GM19452 (cell line): ENCODE results near the gene MIER2.

ENCODE experiments used
- ATAC-seq: cut with Tn5 transposase; IDR thresholded peaks from one replicate; pipeline ENCODE4 v1.9.1; 2021; ENCODE audit not compliant: unreplicated experiment

Gene MIER2

GRCh38 chr19:309206-309565 is 35.4 kb downstream of the MIER2 start:
- ATAC-seq, result no peak

DNA sequence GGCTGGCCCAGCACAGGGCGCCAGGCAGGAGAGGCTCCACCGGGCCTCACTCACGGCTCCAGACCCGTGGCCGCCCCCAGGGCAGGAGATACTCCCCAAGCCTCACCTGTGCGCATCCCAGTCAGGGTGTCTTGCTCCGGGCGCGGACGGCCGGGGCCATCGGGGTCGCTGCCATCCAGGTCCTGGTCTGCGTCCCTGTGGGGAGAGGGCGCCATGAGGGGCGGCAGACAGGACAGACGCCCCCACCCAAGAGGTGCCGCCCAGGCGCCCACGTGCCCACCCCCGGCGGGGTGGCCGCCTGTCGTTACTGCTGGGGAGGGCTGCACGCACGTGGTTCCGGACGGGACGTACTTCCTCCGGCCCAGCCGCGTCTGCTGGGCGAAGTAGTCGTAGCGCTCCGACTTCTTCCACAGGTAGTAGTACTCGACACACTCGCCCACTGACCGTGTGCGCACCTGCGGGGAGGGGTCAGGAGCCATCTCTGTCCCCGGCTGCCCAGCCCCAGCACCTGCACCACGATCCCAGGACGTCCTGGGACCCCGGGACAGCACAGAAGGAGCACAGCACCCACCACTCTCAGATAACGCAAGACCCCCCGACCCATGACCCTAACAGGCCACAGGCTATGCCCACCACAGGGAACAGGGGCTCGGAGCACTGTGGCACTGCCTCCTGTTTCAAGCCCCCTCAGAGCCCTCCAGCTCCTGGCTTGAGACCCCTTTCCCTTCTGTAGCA is 36.0 kb downstream of the MIER2 start:
- no peak for ATAC-seq

- ATAC-seq, result no peak
Measured at GRCh38 chr19:307793-308420, 36.7 kb downstream of the MIER2 start.

- ATAC-seq, result no peak
Measured at GRCh38 chr19:307111-307531, 37.5 kb downstream of the MIER2 start.

- ATAC-seq, result no peak
Measured at GRCh38 chr19:306151-306900, 38.3 kb downstream of the MIER2 start.

GRCh38 chr19:305240-306150 is 39.1 kb downstream of the MIER2 start:
- no peak for ATAC-seq

DNA sequence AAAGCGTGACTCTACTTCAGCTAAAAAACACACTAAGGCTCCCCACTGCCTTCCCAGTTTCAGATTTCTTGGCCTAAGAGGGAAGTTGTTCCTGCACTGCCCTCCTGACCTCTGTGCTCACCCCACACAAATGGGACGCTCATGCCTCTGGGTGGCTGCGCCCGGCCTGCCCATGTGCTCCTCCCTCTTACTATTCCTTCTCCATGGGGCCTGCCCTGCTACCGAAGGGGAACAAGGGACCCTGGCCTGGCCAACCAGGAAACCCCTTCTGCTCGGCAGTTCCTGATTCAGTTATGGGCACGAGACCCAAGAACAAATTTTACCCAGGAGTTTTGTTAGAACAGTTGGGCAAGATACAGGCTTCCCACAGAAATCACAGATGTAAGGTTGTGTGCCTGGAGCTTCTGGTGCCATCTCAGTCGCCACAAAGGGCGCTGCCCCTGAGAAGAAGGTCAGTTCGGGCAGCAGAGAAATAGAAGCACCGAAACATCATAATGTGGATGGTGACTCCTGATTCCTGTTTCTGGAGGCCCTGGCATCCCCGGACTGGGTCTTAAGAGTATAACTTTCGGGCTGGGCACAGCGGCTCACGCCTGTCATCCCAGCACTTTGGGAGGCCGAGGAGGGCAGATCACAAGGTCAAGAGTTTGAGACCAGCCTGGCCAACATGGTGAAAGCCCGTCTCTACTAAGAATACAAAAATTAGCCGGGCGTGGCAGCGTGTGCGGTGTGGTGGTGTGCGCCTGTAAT is 47.9 kb downstream of the MIER2 start:
- ATAC-seq, result no peak

- no peak for ATAC-seq
Measured at GRCh38 chr19:295687-296370, 48.8 kb downstream of the MIER2 start.

DNA sequence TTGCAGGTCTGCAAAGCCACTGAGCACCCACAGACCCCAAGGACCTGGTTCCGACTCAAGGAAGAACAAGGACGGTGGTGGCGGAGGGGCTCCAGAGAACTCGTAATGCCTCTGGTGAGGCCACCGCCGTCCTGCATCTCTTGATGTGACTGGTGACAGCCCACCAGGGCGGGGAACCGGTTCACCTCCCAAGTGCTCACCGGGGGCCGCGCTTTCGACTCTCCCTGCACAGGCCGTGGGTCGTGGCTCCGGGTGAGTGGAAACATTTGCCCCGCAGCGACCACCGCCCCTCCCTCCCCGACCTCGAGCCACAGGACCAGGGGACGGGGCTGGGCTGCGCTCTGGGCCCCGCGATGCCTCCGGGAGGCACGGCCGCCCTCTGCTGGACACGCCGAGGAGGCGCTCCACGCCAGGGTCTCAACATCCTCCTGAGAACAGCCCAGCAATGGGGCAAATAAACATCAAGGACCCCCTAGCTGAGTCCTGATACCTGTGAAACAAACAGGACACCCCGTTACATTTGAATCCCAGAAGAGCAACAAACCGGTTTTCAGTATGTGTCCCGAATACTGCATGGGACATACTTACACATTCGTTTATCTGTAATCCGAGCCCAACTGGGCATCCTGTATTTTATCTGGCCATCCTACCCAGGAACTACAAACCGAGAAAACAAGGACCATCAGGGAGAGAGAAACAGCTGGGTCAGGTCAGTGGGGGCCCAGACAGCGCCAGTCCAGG is 49.5 kb downstream of the MIER2 start:
- ATAC-seq, result no peak

DNA sequence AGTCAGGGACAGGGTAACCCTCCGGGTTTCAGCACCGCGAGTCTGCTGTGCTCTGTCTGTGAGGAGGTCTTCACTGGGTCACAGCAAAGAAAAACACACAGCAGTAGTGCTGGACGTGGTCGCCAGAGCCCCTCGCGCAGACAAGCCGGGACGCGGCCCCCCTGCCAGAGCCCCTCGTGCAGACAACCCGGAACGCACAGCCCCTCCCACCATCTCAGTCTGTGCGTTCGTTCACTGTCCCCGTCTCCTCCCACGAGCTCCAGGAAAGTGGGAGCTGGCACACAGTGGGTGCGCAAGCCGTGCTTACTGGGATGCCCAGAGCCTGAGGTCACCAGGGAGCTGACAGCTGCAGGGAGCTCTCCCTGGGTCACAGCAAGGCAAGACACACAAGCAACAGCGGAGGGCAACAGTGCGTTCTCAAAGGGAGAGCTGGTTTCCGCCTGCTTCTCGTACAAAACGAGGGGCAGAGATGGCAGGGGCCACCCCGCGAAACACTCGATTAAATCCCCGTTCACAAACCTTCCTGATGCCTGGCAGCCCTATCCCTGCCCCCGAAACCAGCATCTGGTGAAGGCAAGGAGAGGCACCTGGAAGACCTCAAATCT is 50.2 kb downstream of the MIER2 start:
- no peak for ATAC-seq

DNA sequence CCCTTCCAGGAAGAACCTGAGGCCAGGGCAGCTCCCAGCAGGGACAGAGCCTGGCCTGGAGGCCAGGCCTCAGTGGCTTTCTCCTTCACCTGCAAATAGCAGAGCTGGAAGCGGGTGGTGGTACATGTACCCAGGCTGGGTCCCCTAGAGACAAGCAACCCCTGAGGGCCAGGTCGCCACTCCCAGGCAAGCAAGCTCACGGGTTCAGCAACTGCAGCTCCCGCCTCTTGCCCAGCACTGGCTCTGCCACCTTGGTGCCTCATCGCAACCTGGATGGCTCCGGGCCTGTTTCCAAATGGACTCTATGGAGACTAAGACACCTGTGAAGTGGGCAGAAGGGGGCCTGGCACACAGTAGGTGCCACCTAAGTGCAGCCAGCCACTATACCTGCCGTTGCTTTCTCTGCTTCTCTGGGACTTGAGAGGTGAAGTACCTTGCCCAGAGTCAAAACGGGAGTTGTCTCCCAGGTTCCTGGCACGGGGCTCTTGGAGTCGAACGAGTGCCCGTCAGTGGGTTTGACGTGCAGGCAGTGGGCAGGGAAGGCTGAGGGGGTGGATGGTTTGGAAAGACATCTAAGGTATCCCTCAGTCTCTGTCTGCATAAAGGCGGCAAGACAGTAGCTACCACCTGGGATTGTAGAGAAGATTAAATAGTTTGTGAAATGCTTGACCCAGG is 51.0 kb downstream of the MIER2 start:
- ATAC-seq, result no peak

DNA sequence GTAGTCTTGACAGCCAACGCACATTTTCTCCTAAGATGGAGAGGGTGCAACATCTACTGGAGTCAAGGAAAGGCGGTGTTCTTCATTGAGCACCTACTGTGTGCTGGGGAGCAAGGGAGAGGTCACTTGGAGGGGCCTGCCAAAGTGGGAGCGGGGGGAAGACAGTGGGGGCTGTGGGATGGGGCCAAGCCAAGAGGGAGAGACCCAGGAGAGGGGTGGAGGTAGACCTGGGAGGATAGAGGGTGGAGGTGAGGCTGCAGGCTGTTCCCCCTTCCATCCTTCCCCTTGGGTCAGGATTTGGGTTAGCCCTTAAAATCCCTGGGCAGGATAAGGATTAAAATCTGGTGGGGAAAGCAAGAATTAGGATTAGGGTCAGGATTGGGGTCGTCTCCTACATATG is 51.6 kb downstream of the MIER2 start:
- ATAC-seq, result no peak

DNA sequence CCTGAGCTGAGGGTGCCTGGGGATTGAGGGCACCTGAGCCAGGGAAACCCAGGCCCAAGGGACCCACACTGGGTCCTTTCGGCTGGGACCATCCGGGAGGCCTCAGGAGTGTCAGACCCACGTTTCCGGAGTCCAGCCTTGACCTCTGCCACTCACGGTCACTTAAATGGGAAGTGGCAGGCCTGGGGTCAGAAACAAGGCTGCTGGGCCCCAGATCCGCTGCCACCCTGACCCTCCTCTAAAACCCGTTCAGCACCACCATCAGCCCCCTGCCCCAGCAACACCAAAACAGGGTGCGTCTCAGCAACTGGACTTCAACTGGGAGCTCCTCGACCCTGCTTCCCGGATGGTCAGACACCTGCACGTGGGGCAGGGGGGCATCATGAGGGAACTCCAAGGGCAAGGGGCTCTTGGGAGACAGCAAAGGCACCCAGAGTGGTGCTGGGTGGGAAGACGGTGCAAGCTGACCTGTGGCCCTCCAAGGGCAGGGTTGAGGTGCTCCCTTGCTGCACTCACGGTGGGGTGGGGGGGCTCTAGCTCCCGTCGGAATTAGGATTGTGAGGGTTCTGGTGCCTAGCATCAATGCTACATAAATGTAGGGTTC is 52.2 kb downstream of the MIER2 start:
- ATAC-seq, result no peak

- ATAC-seq, result no peak
Measured at GRCh38 chr19:291561-292280, 52.9 kb downstream of the MIER2 start.

GRCh38 chr19:291006-291521 is 53.5 kb downstream of the MIER2 start, which contains the start of gene PLPP2:
Gene PLPP2 (minus strand): TSS chr19:291403. CDS start chr19:291336, 67 bp downstream.
- no peak for ATAC-seq

- ATAC-seq, result no peak
Measured at GRCh38 chr19:290372-291005, 54.1 kb downstream of the MIER2 start.
